ENCODE measurements around the gene NLRP3. TPM values are rescaled to one million over a fixed set of nuclear protein-coding genes. Genes with fewer than 3 reads are reported as not detected.

The NLRP3 gene
- total and polyA plus RNA-seq, 9 of the 15 experiments (the other 6 are each of a cell fraction or from before 2014, with no cell fraction given): not detected

DNA sequence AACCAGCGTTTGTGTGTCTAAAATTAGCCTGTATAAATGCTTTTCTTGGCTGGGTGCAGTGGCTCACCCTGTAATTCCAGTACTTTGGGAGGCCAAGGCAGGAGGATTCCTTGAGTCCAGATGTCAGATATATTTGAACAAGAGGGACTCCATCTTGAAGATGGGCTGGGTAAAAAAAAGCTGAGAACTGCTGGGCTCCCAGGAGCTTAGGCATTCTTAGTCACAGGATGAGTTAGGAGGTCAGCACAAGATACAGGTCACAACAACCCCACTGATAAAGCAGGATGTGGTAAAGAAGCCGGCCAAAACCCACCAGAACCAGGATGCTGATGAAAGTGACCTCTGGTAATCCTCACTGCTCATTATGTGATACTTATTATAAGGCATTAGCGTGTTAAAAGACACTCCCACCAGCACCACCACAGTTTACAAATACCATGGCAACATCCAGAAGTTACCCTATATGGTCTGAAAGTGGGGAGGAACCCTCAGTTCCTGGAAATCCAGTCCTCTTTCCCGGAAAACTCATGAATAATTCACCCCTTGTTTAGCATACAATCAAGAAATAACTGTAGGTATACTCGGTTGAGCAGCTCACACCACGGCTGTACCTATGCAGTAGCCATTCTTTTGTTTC, 48.1 kb upstream of the NLRP3 start (continued):
- TF ChIP-seq, protein P1, sequence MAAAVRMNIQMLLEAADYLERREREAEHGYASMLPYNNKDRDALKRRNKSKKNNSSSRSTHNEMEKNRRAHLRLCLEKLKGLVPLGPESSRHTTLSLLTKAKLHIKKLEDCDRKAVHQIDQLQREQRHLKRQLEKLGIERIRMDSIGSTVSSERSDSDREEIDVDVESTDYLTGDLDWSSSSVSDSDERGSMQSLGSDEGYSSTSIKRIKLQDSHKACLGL (CRISPR knock-in tag; IDR thresholded peaks at IDR 0.05; ENCODE audit: borderline replicate concordance, poor library complexity, severe bottlenecking): peak; percentile 23
- TF ChIP-seq ZBTB7A (IDR thresholded peaks at IDR 0.05; ENCODE audit: borderline replicate concordance, control insufficient read depth, low read depth, low read length) (no peak), EZH2 (IDR thresholded peaks at IDR 0.05; ENCODE audit: borderline replicate concordance, low read depth, low read length) (no peak), KLF1 (tag; IDR thresholded peaks at IDR 0.05) (peak; percentile 82), HMG20B (CRISPR knock-in tag; IDR thresholded peaks at IDR 0.05) (peak; percentile 87; the same call in 1 of the 2 replicates), PCBP1 (IDR thresholded peaks at IDR 0.05; ENCODE audit: low read depth, low read length, poor library complexity, severe bottlenecking) (no peak), ZKSCAN3 (CRISPR knock-in tag; IDR thresholded peaks at IDR 0.05) (peak; percentile 94), FOXA3 (CRISPR knock-in tag; conservative IDR thresholded peaks at IDR 0.05 in 1 of 2, IDR thresholded peaks at IDR 0.05 in 1 of 2) (peak in 1 of 2 experiments; percentile 69; a peak in 2 of 4 replicates), PHTF2 (CRISPR knock-in tag; IDR thresholded peaks at IDR 0.05) (peak; percentile 93; the same call in 1 of the 2 replicates), ID3 (CRISPR knock-in tag; IDR thresholded peaks at IDR 0.05) (peak; percentile 78), ID3 (tag; IDR thresholded peaks at IDR 0.05) (peak; percentile 100), U2AF1 (optimal IDR thresholded peaks at IDR 0.05; ENCODE audit: low read depth, low read length) (no peak), ATF6 (CRISPR knock-in tag; IDR thresholded peaks at IDR 0.05) (no peak), PRPF4 (IDR thresholded peaks at IDR 0.05; ENCODE audit: insufficient read depth, low read depth, low read length, poor library complexity, severe bottlenecking) (no peak), JUNB (CRISPR knock-in tag; conservative IDR thresholded peaks at IDR 0.05) (no peak; the same call in 1 of the 2 replicates)
- TF ChIP-seq, protein P2, sequence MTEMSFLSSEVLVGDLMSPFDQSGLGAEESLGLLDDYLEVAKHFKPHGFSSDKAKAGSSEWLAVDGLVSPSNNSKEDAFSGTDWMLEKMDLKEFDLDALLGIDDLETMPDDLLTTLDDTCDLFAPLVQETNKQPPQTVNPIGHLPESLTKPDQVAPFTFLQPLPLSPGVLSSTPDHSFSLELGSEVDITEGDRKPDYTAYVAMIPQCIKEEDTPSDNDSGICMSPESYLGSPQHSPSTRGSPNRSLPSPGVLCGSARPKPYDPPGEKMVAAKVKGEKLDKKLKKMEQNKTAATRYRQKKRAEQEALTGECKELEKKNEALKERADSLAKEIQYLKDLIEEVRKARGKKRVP (CRISPR knock-in tag; IDR thresholded peaks at IDR 0.05): peak; percentile 98
- TF ChIP-seq, protein P3, sequence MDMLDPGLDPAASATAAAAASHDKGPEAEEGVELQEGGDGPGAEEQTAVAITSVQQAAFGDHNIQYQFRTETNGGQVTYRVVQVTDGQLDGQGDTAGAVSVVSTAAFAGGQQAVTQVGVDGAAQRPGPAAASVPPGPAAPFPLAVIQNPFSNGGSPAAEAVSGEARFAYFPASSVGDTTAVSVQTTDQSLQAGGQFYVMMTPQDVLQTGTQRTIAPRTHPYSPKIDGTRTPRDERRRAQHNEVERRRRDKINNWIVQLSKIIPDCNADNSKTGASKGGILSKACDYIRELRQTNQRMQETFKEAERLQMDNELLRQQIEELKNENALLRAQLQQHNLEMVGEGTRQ (CRISPR knock-in tag; IDR thresholded peaks at IDR 0.05): no peak
- TF ChIP-seq, protein P4, sequence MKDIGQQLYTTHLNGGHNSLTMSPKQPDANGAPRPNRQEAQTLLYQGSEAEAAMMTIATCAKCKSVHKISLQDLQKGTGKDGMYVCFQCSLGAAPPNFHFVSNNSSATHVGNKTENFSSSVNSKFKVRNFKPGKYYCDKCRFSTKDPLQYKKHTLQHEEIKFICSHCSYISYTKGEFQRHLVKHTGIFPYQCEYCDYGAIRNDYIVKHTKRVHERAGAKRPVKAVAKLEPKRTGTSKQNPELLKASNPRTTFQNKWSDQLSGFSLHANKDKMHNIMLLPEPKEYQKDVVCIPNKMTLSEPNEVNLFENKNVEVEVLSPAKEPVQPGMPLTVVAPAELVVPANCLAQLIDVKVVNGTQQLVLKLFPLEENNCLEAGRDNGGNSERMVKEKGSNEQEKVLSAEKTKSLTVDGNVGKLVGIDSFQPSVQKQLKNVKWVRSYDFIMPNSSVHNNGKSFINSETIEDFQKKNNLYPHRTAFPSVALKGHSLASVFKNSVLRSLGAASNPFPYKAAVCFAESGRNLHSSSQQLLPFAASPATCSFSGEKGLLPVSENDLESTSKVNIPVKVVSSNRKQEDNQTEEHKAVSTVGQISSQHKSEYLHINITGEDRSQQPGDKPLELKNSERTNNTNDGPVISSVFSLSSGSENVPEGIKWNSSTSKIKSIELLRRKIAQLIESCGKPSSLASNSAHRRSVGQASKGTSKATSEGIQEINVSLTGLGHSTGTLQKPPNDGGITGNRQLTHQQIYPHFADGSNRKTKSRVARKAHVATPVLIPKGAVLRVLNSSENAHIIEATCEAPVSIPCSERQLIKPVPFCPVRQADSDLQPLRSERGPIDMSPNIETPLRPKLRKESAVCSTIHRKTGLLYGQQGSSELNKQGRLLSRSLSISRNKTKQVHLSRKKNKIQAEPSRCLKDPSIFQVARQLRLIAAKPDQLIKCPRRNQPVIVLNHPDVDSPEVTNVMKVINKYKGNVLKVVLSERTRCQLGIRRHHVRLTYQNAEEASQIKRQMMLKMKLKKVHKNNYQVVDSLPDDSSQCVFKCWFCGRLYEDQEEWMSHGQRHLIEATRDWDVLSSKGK (CRISPR knock-in tag; IDR thresholded peaks at IDR 0.05): peak; percentile 93

Measured in K562 (cell line).